ENCODE measurements around the gene DNAI2.

Gene DNAI2

GRCh38 chr17:74344658-74345057, 70.6 kb downstream of the DNAI2 start:
- no peak for DNase-seq

GRCh38 chr17:74345433-74346241, 71.6 kb downstream of the DNAI2 start:
- no peak for DNase-seq

GRCh38 chr17:74347646-74348045, 73.6 kb downstream of the DNAI2 start:
- no peak for DNase-seq

- DNase-seq: no peak
These were observed 75.1 kb downstream of the DNAI2 start for GRCh38 chr17:74349120-74349519.

- no peak for DNase-seq
These were observed 76.5 kb downstream of the DNAI2 start for GRCh38 chr17:74350486-74350885.

GRCh38 chr17:74351552-74352210, 77.6 kb downstream of the DNAI2 start:
- no peak for DNase-seq

- DNase-seq: no peak
These were observed 79.5 kb downstream of the DNAI2 start for GRCh38 chr17:74353446-74354060.

- peak; percentile 59 for DNase-seq
These were observed 80.1 kb downstream of the DNAI2 start for GRCh38 chr17:74354123-74354522.

- no peak for DNase-seq
These were observed 80.5 kb downstream of the DNAI2 start for GRCh38 chr17:74354561-74354960.

- no peak for DNase-seq
These were observed 81.0 kb downstream of the DNAI2 start for GRCh38 chr17:74355065-74355464.

GRCh38 chr17:74356646-74357465, 82.8 kb downstream of the DNAI2 start:
- DNase-seq: peak; percentile 13

- DNase-seq: no peak
These were observed 83.4 kb downstream of the DNAI2 start for GRCh38 chr17:74357466-74357809.

- DNase-seq: no peak
These were observed 84.7 kb downstream of the DNAI2 start for GRCh38 chr17:74358697-74359096.

GRCh38 chr17:74359916-74360315, 85.9 kb downstream of the DNAI2 start:
- DNase-seq: no peak

- DNase-seq: no peak
These were observed 86.8 kb downstream of the DNAI2 start for GRCh38 chr17:74360899-74361229.

- peak; percentile 43 for DNase-seq
These were observed 87.4 kb downstream of the DNAI2 start, which contains the start of gene BTBD17 for GRCh38 chr17:74361230-74362068. BTBD17 (minus strand) TSS chr17:74361868; CDS start chr17:74361819, 49 bp downstream.

GRCh38 chr17:74362069-74362405, 88.0 kb downstream of the DNAI2 start:
- DNase-seq: no peak

- no peak for DNase-seq
These were observed 88.9 kb downstream of the DNAI2 start for GRCh38 chr17:74362810-74363498.
